GM23248 (cell line): ENCODE measurements around the gene HABP2.

Experiments used
- EZH2 ChIP-seq: fragments of 200-600 bp; sonication (generic); IDR thresholded peaks from 2 replicates; pipeline ENCODE4 v1.6.1; 2018; ENCODE audit warnings: antibody characterized with exemption, mild to moderate bottlenecking; ENCODE audit not compliant: insufficient read depth, poor library complexity, severe bottlenecking
- EZH2phosphoT487 ChIP-seq: fragments of 200-600 bp; sonication (generic); IDR thresholded peaks from 2 replicates; pipeline ENCODE4 v1.6.1; 2018; ENCODE audit warnings: antibody characterized with exemption, moderate library complexity, mild to moderate bottlenecking, low read depth; ENCODE audit not compliant: insufficient read depth

- no peak for TF ChIP-seq EZH2
- TF ChIP-seq EZH2phosphoT487, result no peak
These were observed 37.7 kb downstream of the HABP2 start for GRCh38 chr10:113590581-113590980.
